T-helper 1 cell treated with Interleukin-12 subunit alpha and Interleukin-12 subunit beta and Interleukin-4 antibody, amounts not matched to agents 30 μg/mL and 1 μg/mL, for 36 hours (primary cell): ENCODE data around the gene KLF2.

Source experiments
- H3K27ac Mint-ChIP-seq: one replicate; pipeline ENCODE4 v1.8.0; 2021; ENCODE audit warnings: mild to moderate bottlenecking, mixed read lengths
- H3K27me3 Mint-ChIP-seq: one replicate; pipeline ENCODE4 v1.8.0; 2021; ENCODE audit warnings: low read depth, mixed read lengths
- H3K36me3 Mint-ChIP-seq: one replicate; pipeline ENCODE4 v1.8.0; 2021; ENCODE audit warnings: low read depth, mixed read lengths
- H3K4me1 Mint-ChIP-seq: one replicate; pipeline ENCODE4 v1.8.0; 2021; ENCODE audit warnings: low read depth, mixed read lengths
- H3K4me3 Mint-ChIP-seq: one replicate; pipeline ENCODE4 v1.8.0; 2021; ENCODE audit warnings: mild to moderate bottlenecking, moderate library complexity, mixed read lengths
- H3K9me3 Mint-ChIP-seq: one replicate; pipeline ENCODE4 v1.8.0; 2021; ENCODE audit warnings: mixed read lengths

The KLF2 gene

DNA sequence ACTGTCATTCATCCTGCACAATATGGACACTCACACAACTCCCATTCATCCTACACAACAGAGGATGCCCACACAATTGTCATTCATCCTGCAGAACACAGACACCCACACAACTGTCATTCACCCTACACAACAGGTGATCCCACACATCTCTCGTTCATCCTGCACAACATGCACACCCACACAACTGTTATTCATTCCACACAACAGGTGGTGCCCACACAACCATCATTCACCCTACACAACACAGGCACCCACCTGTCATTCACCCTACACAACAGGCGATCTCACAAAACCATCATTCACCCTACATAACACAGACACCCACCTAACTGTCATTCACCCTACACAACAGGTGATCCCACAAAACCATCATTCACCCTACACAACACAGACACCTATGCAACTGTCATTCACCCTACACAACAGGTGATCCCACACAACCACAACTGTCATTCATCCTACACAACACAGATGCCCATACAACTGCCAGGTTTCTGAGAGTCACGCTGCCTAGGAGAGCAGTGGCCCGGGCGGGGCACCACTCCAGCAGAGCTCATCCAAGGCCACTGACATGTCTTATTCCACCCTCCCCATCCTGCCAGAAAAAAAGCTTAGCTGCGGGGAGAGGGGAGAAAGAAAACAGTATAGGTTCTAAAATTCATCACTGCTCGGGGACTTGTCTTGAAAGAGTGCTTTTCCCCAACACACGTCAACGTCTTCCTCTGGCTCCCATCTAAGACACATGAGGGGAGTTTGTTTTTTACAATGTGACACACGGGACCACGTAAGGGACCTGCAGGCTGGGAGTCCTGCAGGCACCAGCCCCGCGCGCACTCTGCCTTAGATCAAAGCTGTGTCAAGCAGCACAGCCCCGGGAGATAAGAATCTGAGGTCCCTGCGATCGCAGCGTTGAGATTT lies 44.0 kb downstream of the KLF2 start:
- Mint-ChIP-seq H3K4me3 (no peak overlapping the region), H3K27me3 (no peaks in the 10 kb centered on the region), H3K36me3 (peaks cover 6% of the 10 kb centered on the region), H3K4me1 (peaks cover 55% of the 10 kb centered on the region), H3K9me3 (no peaks in the 10 kb centered on the region), H3K27ac (no peak overlapping the region)

DNA sequence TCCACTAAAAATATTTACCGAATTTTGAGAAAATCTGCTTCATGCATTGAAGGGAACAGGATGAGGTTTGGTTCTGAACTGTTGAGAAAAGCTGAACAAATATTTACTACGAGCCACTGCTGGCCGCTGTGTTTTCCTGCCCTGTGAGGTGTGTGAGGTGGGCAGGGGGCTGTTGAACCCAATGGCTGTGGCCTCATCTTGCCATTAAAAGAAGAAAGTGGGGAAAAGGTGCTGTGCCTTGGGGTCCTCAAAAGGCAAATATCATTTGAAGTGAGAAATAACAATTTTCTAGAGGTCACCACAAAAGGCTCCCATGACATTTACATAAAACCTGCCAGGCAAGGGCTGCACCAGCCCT lies 44.7 kb downstream of the KLF2 start:
- Mint-ChIP-seq H3K4me3 (no peak overlapping the region), H3K27me3 (no peaks in the 10 kb centered on the region), H3K4me1 (peaks cover 56% of the 10 kb centered on the region), H3K9me3 (no peaks in the 10 kb centered on the region), H3K27ac (no peak overlapping the region), H3K36me3 (peaks cover 11% of the 10 kb centered on the region)

DNA sequence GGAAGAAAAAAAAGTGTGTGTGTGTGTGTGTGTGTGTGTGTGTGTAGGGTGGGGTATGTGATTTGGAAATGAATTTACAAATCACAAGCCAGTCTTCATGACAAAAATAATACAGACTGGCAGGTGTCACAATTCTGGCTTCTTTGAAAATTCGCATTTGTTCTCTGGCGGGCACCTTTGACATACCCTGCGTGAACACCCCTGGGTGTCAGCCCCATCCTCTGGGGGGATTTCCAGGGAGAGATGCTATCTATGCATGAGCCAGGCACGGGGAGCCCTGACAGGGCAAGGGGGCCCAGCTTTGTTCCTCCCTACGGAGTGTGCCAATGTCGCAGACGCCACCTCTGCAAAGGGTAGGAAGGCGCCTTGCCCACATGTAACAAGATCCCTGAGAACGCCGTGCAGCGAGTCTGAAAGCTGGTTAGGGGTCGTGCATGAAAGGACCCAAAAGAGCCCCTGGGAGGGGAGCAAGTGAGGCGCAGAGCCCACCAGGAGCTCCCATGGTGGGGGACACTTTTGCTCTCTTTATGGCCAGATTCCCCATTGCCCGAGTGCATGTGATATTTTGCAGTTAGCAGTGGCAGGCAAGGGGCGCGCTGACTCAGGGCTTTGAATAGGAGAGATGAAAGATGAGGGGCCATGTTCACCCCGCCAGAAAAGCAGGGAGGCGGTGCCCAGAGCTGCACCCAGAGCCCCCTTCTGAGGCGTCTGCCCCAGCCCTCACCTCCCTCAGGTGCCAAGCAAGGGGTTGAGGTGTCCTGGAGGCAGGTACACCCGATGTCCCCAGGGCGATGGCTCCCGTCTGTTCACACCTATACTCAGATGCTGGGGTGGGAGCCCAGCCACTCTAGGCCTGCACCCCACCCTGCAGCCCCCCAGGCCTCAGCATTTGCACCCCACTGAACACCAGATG lies 45.3 kb downstream of the KLF2 start:
- Mint-ChIP-seq H3K4me3 (peak overlapping the region; percentile 71), H3K36me3 (peaks cover 17% of the 10 kb centered on the region), H3K27ac (no peak overlapping the region), H3K4me1 (peaks cover 59% of the 10 kb centered on the region), H3K27me3 (no peaks in the 10 kb centered on the region), H3K9me3 (no peaks in the 10 kb centered on the region)

DNA sequence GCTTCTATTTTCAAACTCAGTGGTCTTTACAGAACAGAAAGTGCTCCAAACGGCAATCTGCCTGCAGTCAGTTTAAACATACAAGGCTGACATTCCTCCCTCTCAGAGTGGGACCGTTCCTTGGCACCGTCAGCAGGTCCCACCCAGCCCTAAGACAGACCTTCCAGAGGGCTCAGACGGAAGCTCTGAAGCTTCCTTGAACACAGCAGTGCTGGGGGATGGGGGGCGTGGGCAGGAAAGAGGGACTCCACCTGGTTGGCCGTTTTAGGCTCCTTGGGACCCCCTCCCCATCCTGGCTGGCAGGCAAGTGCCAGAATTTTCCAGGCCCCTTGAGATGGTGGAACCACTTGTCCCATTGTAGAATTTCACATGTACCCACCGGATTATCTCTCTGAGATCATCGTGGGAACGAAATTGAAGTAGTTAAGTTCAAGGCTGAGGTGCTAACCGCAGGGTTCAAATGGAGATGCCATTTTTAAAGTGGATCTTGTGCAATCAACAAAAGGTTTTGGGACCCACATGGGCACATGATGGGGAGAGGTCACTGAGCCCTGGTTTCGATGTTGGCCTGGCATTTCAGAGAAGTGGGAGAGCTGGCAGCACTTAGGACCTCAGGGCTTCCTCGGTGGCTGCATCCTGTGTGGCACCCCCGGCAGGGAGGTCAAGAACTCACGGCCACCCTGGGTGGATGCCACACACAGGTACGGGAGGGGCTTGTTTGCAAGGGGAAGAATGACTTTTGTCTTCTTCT lies 46.2 kb downstream of the KLF2 start:
- Mint-ChIP-seq H3K36me3 (peaks cover 25% of the 10 kb centered on the region), H3K9me3 (no peaks in the 10 kb centered on the region), H3K4me1 (peaks cover 62% of the 10 kb centered on the region), H3K4me3 (peak overlapping the region; percentile 71), H3K27ac (no peak overlapping the region), H3K27me3 (no peaks in the 10 kb centered on the region)

DNA sequence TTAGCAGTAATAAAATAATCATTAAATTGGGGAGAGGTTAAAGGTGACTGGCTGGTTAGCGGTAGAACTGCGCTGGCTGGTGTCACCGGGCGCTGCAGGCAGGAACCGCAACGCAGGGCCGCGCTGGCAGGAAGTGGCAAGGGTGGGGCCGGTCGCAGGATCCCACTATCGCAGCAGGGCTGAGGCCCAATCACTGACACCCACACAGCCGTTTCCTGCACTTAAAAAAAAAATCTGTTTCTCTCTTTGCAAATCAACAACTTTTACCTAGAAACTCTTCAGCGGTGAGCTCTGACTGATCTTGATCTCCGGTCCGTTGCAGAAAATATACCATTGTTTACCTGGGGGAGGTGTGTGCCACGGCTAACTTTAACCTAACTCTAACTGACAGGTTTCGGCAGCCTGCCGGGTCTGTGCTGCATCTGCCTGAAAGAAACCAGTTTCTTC lies 46.9 kb downstream of the KLF2 start:
- H3K9me3 Mint-ChIP-seq, result no peaks in the 10 kb centered on the region
- H3K4me1 Mint-ChIP-seq, result peaks cover 62% of the 10 kb centered on the region
- H3K4me3 Mint-ChIP-seq, result peak overlapping the region; percentile 71
- H3K27me3 Mint-ChIP-seq, result no peaks in the 10 kb centered on the region
- no peak overlapping the region for H3K27ac Mint-ChIP-seq
- H3K36me3 Mint-ChIP-seq, result peaks cover 32% of the 10 kb centered on the region

DNA sequence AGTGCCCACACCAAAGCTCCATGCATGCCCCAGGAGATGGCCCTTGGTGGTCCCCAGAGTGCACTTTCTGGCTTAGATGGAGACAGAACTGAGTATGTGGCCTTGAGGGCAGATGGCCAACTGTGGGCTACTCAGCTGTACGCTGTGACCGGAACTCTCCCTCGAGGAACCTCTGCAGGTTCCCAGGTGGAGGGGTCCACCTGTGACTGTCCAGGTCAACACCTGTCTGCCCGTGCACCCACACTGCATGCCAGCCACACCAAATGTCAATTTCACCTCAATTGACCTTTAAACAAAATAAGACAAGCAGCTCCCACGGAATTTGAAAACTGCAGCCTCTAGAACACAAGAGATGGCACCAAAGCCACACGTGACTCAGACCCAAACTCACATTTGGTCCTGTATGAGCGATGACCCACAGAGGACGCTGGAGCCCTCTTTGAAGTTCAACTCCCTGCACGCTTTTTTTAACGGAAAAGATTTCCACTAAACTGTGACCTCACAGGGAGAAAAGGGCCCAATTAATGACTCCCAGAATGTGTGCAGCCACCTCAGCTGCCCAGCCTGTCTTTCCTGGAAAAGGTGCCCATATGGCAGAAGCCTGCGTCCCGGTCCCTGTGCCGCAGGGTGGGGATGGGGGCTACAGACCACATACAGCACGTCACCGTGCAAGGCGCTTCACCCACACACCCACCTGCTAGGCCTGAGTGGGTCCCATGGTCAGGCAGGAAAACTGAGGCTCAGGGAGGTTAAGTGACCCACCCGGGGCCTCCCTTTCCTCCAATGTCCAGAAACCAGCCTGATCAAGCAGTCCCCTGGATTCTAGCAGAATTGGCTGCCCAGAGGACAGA lies 47.7 kb downstream of the KLF2 start:
- H3K4me3 Mint-ChIP-seq, result peak overlapping the region; percentile 71
- H3K9me3 Mint-ChIP-seq, result no peaks in the 10 kb centered on the region
- peaks cover 58% of the 10 kb centered on the region for H3K4me1 Mint-ChIP-seq
- H3K27me3 Mint-ChIP-seq, result no peaks in the 10 kb centered on the region
- peak overlapping the region; percentile 12 for H3K27ac Mint-ChIP-seq
- H3K36me3 Mint-ChIP-seq, result peaks cover 32% of the 10 kb centered on the region

DNA sequence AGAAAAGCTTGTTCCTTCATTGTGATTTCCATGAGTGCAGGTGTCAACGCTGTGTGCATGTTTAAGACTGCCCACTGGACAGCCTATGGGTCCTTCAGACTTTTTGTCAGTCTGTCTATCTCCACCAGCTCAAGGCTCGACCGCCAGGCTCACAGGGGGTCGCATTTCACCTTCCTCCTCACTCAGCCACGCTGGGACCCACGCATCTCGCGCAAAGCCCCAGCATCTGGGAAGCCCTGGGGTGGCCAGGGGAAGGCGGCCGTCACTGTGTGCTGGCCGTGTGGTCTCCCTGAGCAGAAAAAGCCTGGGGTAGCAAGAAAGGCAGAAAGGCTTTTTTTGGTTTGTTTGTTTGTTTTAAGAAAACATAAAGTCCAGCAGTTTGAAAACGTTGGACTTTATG lies 48.5 kb downstream of the KLF2 start:
- H3K27ac Mint-ChIP-seq, result peak overlapping the region; percentile 12
- peaks cover 38% of the 10 kb centered on the region for H3K36me3 Mint-ChIP-seq
- H3K9me3 Mint-ChIP-seq, result no peaks in the 10 kb centered on the region
- peaks cover 64% of the 10 kb centered on the region for H3K4me1 Mint-ChIP-seq
- no peaks in the 10 kb centered on the region for H3K27me3 Mint-ChIP-seq
- H3K4me3 Mint-ChIP-seq, result no peak overlapping the region

DNA sequence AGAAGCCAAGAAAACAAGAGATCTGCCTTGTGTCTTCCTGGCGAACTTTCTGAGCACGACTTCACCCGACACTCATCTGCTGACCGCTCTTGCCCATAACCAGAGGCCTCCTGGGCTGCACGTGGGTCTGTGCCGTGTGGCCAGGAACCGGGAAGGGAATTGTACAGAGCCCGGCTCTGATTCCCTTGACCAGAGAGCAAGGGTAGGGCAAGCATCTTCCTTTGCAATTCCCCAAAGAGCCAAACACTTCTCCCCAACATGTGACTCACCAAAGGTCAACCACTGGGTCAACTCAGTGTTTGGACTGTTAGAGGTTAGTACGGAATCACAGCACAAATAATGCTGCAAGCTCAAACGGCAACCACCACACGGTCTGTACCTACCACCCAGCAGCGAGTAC lies 48.9 kb downstream of the KLF2 start:
- H3K4me3 Mint-ChIP-seq, result peak overlapping the region; percentile 61
- H3K27ac Mint-ChIP-seq, result peak overlapping the region; percentile 83
- peaks cover 39% of the 10 kb centered on the region for H3K36me3 Mint-ChIP-seq
- H3K27me3 Mint-ChIP-seq, result no peaks in the 10 kb centered on the region
- peaks cover 66% of the 10 kb centered on the region for H3K4me1 Mint-ChIP-seq
- H3K9me3 Mint-ChIP-seq, result no peaks in the 10 kb centered on the region

DNA sequence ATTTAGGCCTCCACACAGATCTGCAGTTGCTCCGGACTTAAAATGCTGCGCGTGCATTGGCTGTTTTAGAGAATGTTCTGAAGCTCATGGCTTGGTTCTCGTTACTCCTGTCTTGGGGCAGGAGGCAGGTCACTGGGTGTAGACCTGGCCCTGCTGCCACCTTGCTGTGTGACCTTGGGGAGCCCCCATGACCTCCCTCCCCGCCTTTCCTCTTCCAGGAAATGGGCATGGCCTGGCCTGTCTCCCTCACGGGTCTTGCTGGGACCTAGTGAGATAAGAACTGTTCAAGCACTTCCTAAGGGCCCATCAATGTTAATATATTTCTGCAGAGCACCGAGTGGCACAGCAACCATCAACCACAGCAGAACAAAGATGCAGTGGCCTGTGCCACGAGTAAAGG lies 49.4 kb downstream of the KLF2 start:
- H3K36me3 Mint-ChIP-seq, result peaks cover 39% of the 10 kb centered on the region
- H3K9me3 Mint-ChIP-seq, result no peaks in the 10 kb centered on the region
- no peaks in the 10 kb centered on the region for H3K27me3 Mint-ChIP-seq
- H3K4me1 Mint-ChIP-seq, result peaks cover 69% of the 10 kb centered on the region
- peak overlapping the region; percentile 61 for H3K4me3 Mint-ChIP-seq
- peak overlapping the region; percentile 83 for H3K27ac Mint-ChIP-seq

DNA sequence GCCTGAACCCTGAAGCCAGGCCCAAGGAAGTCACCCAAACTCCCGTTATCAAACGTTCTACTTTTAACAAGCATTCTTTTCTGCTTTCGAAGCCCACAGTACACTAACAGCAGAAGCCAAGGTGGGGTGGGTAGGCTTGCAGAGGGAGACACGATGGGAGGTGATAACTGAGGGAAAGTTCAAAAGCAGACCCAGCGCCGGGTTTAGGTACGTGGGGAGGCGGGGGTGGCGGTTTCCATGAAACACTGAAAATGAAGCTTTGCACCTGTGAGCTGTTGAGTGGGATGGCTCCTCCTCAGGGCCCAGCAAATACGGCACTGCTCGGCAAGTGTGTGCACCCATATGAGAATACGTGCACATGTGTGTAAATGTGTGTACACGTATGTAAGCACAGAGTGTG lies 49.8 kb downstream of the KLF2 start:
- H3K9me3 Mint-ChIP-seq, result no peaks in the 10 kb centered on the region
- H3K27me3 Mint-ChIP-seq, result no peaks in the 10 kb centered on the region
- H3K4me1 Mint-ChIP-seq, result peaks cover 69% of the 10 kb centered on the region
- peaks cover 39% of the 10 kb centered on the region for H3K36me3 Mint-ChIP-seq
- peak overlapping the region; percentile 61 for H3K4me3 Mint-ChIP-seq
- H3K27ac Mint-ChIP-seq, result peak overlapping the region; percentile 83

DNA sequence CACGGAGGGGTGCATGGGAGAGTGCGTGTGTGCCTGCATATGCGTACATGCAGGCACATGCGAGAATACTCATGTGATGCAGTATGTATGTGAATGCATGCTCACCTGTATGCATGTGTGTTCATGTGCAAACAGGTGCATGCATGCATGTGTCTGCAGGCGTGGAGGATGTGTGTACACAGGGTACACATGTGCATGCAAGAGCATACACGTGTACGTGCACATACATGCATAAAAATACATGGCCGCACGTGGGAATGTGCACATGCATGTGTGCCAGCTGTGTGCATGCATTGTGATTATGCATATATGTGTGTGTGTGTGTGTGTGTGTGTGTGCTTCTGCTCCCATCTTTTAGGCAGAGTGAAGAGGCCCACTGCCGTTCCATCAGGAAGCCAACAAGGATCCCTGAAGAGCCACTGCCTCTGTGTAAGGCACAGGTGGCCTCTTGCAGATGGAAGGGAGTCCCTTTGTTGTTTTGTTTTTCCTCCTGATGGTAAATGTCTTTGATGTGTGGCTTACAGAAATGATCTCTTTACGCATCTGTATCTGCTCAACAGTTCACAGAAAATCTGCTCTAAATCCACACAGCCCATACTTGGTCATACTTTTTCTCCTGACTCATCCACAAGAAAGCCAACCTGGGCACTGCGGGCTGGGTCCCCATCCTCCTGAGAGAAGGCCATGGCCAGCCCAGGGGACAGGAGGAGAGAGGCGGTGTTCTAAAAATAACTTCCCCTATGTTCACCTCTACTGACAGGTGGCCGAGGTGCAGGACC lies 50.7 kb downstream of the KLF2 start:
- H3K36me3 Mint-ChIP-seq, result peaks cover 39% of the 10 kb centered on the region
- no peaks in the 10 kb centered on the region for H3K9me3 Mint-ChIP-seq
- peaks cover 68% of the 10 kb centered on the region for H3K4me1 Mint-ChIP-seq
- peak overlapping the region; percentile 87 for H3K27ac Mint-ChIP-seq
- H3K27me3 Mint-ChIP-seq, result no peaks in the 10 kb centered on the region
- peak overlapping the region; percentile 53 for H3K4me3 Mint-ChIP-seq

DNA sequence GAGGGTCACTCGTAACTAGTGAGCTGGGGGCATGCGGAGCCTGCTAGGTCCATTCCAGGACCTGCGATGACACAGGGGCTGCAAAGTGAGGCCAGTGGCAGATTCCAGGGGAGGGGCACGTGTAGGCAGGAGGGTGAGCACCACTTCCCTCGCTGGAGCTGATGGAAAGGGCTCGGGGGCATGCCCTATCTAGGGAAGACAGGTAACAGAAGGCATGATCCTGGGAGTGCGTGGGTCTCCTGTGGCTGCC lies 51.2 kb downstream of the KLF2 start:
- Mint-ChIP-seq H3K9me3 (no peaks in the 10 kb centered on the region), H3K27me3 (no peaks in the 10 kb centered on the region), H3K4me3 (peak overlapping the region; percentile 53), H3K4me1 (peaks cover 64% of the 10 kb centered on the region), H3K36me3 (peaks cover 41% of the 10 kb centered on the region), H3K27ac (peak overlapping the region; percentile 87)

DNA sequence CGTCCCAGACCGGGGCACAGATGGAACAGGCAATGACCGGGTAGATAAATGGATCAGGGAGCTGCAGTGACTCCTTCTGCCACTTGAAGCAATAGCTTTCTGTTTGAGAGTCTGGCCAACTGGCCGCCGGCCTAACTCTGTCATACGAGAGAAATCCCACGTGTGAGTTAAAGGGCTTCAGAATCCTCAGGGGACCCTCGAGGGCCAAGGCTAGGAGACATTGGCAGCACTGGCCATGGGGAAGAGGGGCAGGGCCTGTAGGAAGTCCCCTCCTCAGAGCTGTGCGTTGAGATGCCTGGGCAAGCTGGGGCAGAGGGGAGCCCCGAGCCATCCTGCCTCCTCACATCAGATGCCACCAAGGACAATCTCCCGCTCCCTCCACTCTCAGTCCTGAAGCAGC lies 51.6 kb downstream of the KLF2 start:
- Mint-ChIP-seq H3K9me3 (no peaks in the 10 kb centered on the region), H3K27me3 (no peaks in the 10 kb centered on the region), H3K27ac (peak overlapping the region; percentile 87), H3K36me3 (peaks cover 43% of the 10 kb centered on the region), H3K4me1 (peaks cover 60% of the 10 kb centered on the region), H3K4me3 (peak overlapping the region; percentile 53)
